Naive thymus-derived CD4-positive, alpha-beta T cell (primary cell): Measurements from ENCODE around the gene CELF2. TPM values are rescaled to one million over a fixed set of nuclear protein-coding genes. Genes with fewer than 3 reads are reported as not detected.

ENCODE experiments used
- ATAC-seq: fragments of 150-1000 bp; cut with Tn5 transposase; 2 replicates; pipeline ENCODE4 v1.10.0; 2021; ENCODE audit warnings: mild to moderate bottlenecking, moderate library complexity
- CTCF ChIA-PET: fragments of 350-600 bp; sonication (Branson Sonifier 250); formaldehyde crosslinking; loops from one replicate; lab custom pipeline; 2021; ENCODE audit warnings: antibody characterized with exemption; lab: Charles Lee
- POLR2A ChIA-PET: fragments of 350-600 bp; sonication (Branson Sonifier 250); formaldehyde crosslinking; loops from one replicate; lab custom pipeline; 2021; ENCODE audit warnings: antibody characterized with exemption, inconsistent platforms; lab: Charles Lee
- DNase-seq, 9 donors: peaks; one replicate each; pipeline versions ENCODE4 v3.0.0 to v3.0.0-alpha.2; 2020 to 2022; ENCODE audit warnings: mixed read lengths in 1 of 9
- H3K27ac ChIP-seq: one replicate; pipeline ENCODE4 v1.7.0; 2013; ENCODE audit warnings: mild to moderate bottlenecking, low read depth, low read length, moderate library complexity
- H3K27me3 ChIP-seq, 2 donors: one replicate each; pipeline ENCODE4 v1.7.0; 2013; ENCODE audit warnings: low read length in 2 of 2, mild to moderate bottlenecking in 2 of 2, moderate library complexity in 2 of 2; ENCODE audit not compliant: control insufficient read depth in 2 of 2, insufficient read depth in 2 of 2
- H3K36me3 ChIP-seq, 3 experiments: 1 replicate in 2 of 3; 2 replicates in 1 of 3; pipeline ENCODE4 v1.7.0; 2013; ENCODE audit warnings: low read length in 3 of 3, mild to moderate bottlenecking in 3 of 3, moderate library complexity in 1 of 3; ENCODE audit not compliant: insufficient read depth in 3 of 3, control insufficient read depth in 2 of 3
- H3K4me1 ChIP-seq, 2 donors: one replicate each; pipeline ENCODE4 v1.7.0; 2013; ENCODE audit warnings: low read length in 2 of 2, mild to moderate bottlenecking in 2 of 2, moderate library complexity in 1 of 2; ENCODE audit not compliant: control insufficient read depth in 2 of 2, insufficient read depth in 2 of 2
- H3K4me3 ChIP-seq: 2 replicates; pipeline ENCODE4 v1.7.0; 2013; ENCODE audit warnings: mild to moderate bottlenecking, low read length
- H3K9me3 ChIP-seq, 3 experiments: 1 replicate in 2 of 3; 2 replicates in 1 of 3; pipeline ENCODE4 v1.7.0; 2013; ENCODE audit warnings: low read length in 3 of 3; ENCODE audit not compliant: control insufficient read depth in 2 of 3
- H3K27ac Mint-ChIP-seq, 9 donors: one replicate each; pipeline ENCODE4 v1.8.0; 2020 to 2022; ENCODE audit warnings: mixed read lengths in 9 of 9, mild to moderate bottlenecking in 8 of 9, moderate library complexity in 5 of 9, inconsistent platforms in 2 of 9
- H3K27me3 Mint-ChIP-seq, 5 donors: one replicate each; pipeline ENCODE4 v1.8.0; 2021 to 2022; ENCODE audit warnings: mixed read lengths in 5 of 5, mild to moderate bottlenecking in 1 of 5
- H3K36me3 Mint-ChIP-seq, 5 donors: one replicate each; pipeline ENCODE4 v1.8.0; 2020 to 2022; ENCODE audit warnings: mixed read lengths in 5 of 5, mild to moderate bottlenecking in 3 of 5, inconsistent platforms in 1 of 5
- H3K4me1 Mint-ChIP-seq, 7 donors: one replicate each; pipeline ENCODE4 v1.8.0; 2020 to 2022; ENCODE audit warnings: mixed read lengths in 7 of 7, mild to moderate bottlenecking in 3 of 7, inconsistent platforms in 1 of 7
- H3K4me3 Mint-ChIP-seq, 10 donors: one replicate each; pipeline ENCODE4 v1.8.0; 2020 to 2022; ENCODE audit warnings: mild to moderate bottlenecking in 10 of 10, mixed read lengths in 10 of 10, moderate library complexity in 6 of 10, inconsistent platforms in 2 of 10
- H3K9me3 Mint-ChIP-seq, 11 donors: one replicate each; pipeline ENCODE4 v1.8.0; 2020 to 2022; ENCODE audit warnings: mixed read lengths in 11 of 11, mild to moderate bottlenecking in 4 of 11, inconsistent platforms in 1 of 11, moderate library complexity in 1 of 11
- intact Hi-C, 2 donors: fragments of 100-400 bp; cut with micrococcal nuclease; formaldehyde crosslinking; loops; one replicate each; pipeline ENCODE4 v1.15.1; 2023
- polyA plus RNA-seq, 2 donors: library from polyadenylated mRNA; unstranded; fragments of 300-500 nt; fragmentation: Illumina TruSeq; gene quantifications; one replicate each; pipeline ENCODE4 v1.2.3, GENCODE V29; 2021
- total RNA-seq, 6 experiments: library from RNA in 5 of 6; stranded (reverse) in 5 of 6; gene quantifications; 1 replicate in 5 of 6; 2 replicates in 1 of 6; pipeline ENCODE4 v1.2.3 and lab custom pipeline; 2021 to 2026

The CELF2 gene
- total RNA-seq (100 to 1,000 TPM; 135 to 207 (median 178) TPM), polyA plus RNA-seq (100 to 1,000 TPM; 139 to 202 TPM), total RNA-seq (lab: John Stamatoyannopoulos, UW) (275 reads per million, percentile 95 among the genes with 10 or more reads in this experiment)

DNA sequence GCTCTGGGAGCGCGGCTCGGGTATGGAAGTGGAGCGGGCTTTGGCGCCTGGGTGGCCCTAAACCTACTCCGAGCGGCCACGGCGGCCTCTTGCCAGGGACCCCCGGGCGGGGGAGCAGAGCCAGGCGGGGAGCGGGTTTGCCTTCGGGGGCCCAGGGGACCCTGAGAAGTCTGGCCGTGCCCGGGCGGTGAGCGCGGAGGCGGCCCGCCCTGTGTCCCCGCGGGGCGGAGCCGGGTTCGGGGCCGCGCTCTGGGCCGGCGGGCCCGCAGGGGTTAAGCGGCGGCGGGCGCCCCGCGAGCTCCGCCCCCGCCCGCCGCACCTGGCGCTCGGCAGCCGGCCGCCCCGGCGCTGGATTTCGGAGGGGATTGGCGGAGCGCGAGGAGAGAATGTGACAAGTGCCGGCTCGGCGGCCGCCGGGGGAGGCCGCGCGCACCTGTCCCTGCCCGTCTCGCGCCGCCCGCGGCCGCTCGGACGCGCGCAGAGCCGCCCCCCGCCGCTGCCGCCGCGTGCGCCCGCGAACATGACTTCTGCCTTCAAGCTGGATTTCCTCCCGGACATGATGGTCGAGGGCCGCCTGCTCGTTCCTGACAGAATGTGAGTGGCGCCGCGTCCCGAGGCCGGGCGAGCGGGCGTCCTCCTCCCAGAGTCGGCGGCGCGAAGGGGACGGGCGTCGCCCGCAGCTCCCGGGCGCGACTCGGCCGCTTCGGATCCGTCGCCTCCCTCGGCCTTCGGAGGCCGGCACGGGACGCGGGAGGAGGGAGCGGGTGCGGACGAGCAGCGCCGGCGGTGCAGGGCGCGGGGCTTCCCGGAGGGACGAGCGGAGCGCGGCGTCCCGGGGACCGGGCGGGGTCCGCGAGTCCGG lies at the start of gene CELF2:
CELF2 (plus strand) TSS at position 303 of the 862 bp plus-strand sequence; CDS start at position 521, 218 bp downstream.
- intact Hi-C loops, result loop anchor here (5.0 to 10.0 kb wide), 4 partner anchors 150 to 257 kb away; no protein-coding TSS in a partner anchor
- Histone ChIP-seq H3K36me3 (no peaks in the 10 kb centered on the region), H3K4me1 (peaks cover 4% of the 10 kb centered on the region in 2 donors), H3K27me3 (peaks cover 5 to 21% of the 10 kb centered on the region in 2 donors), H3K27ac (no peak within 1 kb of the TSS), H3K4me3 (peak within 1 kb of the TSS; percentile 40), H3K9me3 (no peaks in the 10 kb centered on the region)
- ChIA-PET POLR2A (interaction anchor here (0.6 kb wide), 1 partner anchor 17 kb away, joined by 3 read pairs; no protein-coding TSS in a partner anchor), CTCF (no interaction called here)
- peaks cover 0 to 4% (median 0%) of the 10 kb centered on the region in 5 donors for H3K36me3 Mint-ChIP-seq
- H3K4me3 Mint-ChIP-seq, result peak within 1 kb of the TSS; percentile 69 to 91 (median 80)
- H3K4me1 Mint-ChIP-seq, result peaks cover 0 to 17% (median 11%) of the 10 kb centered on the region in 7 donors
- ATAC-seq (peak; percentile 80), DNase-seq (peak; percentile 35 to 62 (median 42))
- H3K9me3 Mint-ChIP-seq, result peaks cover 0 to 2% (median 0%) of the 10 kb centered on the region in 11 donors
- peak within 1 kb of the TSS in 2 of 9 donors; percentile 32 to 70 for H3K27ac Mint-ChIP-seq
- peaks cover 69 to 88% (median 74%) of the 10 kb centered on the region in 5 donors for H3K27me3 Mint-ChIP-seq

DNA sequence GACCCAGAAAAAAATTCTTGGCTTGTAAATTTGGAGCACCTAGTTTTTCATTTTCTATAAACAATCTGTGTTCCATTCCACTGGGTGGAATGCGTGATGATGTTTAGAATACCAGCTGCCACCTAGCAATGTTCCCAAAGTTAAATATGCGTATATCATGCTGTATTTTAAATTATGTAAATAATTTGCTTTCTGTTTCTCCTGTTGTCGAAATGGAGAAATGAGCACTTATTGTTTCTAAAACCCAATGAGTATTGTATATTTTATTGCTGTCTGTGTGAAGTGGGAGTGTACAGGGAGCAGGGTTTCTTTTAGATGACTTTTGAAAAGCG lies 49.4 kb upstream of the CELF2 start:
- Mint-ChIP-seq H3K4me3 (no peak overlapping the region), H3K36me3 (no peaks in the 10 kb centered on the region), H3K27ac (no peak overlapping the region), H3K9me3 (no peaks in the 10 kb centered on the region), H3K4me1 (peaks cover 0 to 2% (median 0%) of the 10 kb centered on the region in 7 donors), H3K27me3 (peaks cover 9 to 30% (median 23%) of the 10 kb centered on the region in 5 donors)
- H3K27ac ChIP-seq, result no peak overlapping the region
- no peaks in the 10 kb centered on the region for H3K9me3 ChIP-seq
- no peak overlapping the region for H3K4me3 ChIP-seq
- DNase-seq, result no peak
- H3K27me3 ChIP-seq, result no peaks in the 10 kb centered on the region
- CTCF ChIA-PET, result no interaction called here
- POLR2A ChIA-PET, result no interaction called here
- intact Hi-C loops, result no loop called here
- ATAC-seq, result no peak
- no peaks in the 10 kb centered on the region for H3K36me3 ChIP-seq
- no peaks in the 10 kb centered on the region for H3K4me1 ChIP-seq

DNA sequence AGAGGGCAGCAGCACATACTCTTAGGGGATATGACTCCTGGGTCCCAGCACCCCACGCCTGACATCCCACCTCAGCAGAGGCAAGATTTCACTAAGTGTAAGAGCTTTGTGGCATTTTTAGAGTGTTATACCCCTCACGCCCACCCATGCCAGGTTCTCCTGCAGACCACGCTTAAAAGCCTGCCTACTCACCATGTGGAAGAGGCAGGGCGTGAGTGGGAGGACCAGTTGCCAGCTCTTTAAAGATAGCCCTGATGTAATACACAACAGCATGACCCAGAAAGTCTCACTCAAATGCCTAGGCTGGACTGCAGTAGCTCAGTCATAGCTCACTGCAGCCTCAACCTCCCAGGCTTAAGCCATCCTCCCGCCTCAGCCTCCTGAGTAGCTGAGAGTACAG lies 44.4 kb upstream of the CELF2 start:
- Histone ChIP-seq H3K4me1 (no peaks in the 10 kb centered on the region), H3K9me3 (no peaks in the 10 kb centered on the region), H3K36me3 (no peaks in the 10 kb centered on the region), H3K27ac (no peak overlapping the region), H3K4me3 (no peak overlapping the region), H3K27me3 (no peaks in the 10 kb centered on the region)
- no peaks in the 10 kb centered on the region for H3K36me3 Mint-ChIP-seq
- H3K27ac Mint-ChIP-seq, result no peak overlapping the region
- ChIA-PET CTCF (no interaction called here), POLR2A (no interaction called here)
- no peak overlapping the region for H3K4me3 Mint-ChIP-seq
- no peak for DNase-seq
- peaks cover 13 to 53% (median 24%) of the 10 kb centered on the region in 5 donors for H3K27me3 Mint-ChIP-seq
- intact Hi-C loops, result no loop called here
- ATAC-seq, result no peak
- no peaks in the 10 kb centered on the region for H3K9me3 Mint-ChIP-seq
- peaks cover 0 to 4% (median 0%) of the 10 kb centered on the region in 7 donors for H3K4me1 Mint-ChIP-seq

DNA sequence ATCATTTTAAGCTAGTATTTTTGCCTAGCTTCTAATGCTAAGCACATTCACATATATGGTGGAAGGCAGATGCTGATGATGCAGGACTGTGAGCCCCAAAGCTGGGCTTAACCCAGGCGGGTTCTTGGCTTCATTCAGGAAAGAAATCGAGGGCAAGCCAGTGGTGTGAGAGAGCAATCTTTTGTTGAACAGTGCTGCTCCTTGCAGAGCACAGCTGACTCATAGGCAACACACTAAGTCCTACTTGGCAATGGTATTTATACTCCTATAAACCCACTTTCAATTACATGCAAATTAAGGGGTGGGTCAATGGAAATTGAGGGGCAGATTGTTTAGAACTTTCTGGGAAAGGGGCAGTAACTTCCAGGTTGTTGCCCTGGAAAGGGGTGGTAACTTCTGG lies 42.0 kb upstream of the CELF2 start:
- ChIA-PET CTCF (interaction anchor here (0.6 kb wide), 1 partner anchor 181 kb away, joined by 3 read pairs; no protein-coding TSS in a partner anchor), POLR2A (no interaction called here)
- no peaks in the 10 kb centered on the region for H3K27me3 ChIP-seq
- DNase-seq (no peak), ATAC-seq (no peak)
- H3K4me1 ChIP-seq, result no peaks in the 10 kb centered on the region
- no peak overlapping the region for H3K4me3 ChIP-seq
- no peak overlapping the region for H3K27ac ChIP-seq
- H3K27ac Mint-ChIP-seq, result no peak overlapping the region
- no peak overlapping the region for H3K4me3 Mint-ChIP-seq
- H3K27me3 Mint-ChIP-seq, result peaks cover 18 to 52% (median 28%) of the 10 kb centered on the region in 5 donors
- H3K9me3 Mint-ChIP-seq, result peaks cover 0 to 3% (median 0%) of the 10 kb centered on the region in 11 donors
- intact Hi-C loops, result no loop called here
- H3K9me3 ChIP-seq, result no peaks in the 10 kb centered on the region
- peaks cover 0 to 5% (median 0%) of the 10 kb centered on the region in 7 donors for H3K4me1 Mint-ChIP-seq
- H3K36me3 ChIP-seq, result no peaks in the 10 kb centered on the region
- H3K36me3 Mint-ChIP-seq, result no peaks in the 10 kb centered on the region

DNA sequence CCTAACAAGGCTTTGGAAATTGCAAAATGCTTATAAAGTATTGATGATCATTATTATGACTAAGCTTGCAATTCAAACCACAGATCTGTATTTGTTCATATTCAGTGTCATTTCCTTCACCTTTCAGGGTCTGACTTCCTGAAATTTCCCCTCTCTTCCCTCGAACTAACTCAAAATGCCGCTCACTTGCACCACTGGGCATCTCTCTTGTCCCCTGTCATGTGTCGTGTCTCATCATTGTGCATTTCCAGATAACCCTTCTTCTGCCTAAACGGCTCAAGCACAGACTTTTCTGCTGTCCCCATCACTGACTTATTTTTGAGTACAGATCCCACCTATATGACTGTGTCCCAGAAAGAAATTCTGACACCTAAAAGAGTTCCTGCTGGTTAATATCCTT lies 41.0 kb upstream of the CELF2 start:
- intact Hi-C loops, result no loop called here
- no peak for DNase-seq
- no peak overlapping the region for H3K27ac ChIP-seq
- Mint-ChIP-seq H3K36me3 (no peaks in the 10 kb centered on the region), H3K27ac (no peak overlapping the region), H3K4me3 (no peak overlapping the region), H3K27me3 (peaks cover 16 to 46% (median 22%) of the 10 kb centered on the region in 5 donors), H3K9me3 (peaks cover 0 to 5% (median 0%) of the 10 kb centered on the region in 11 donors), H3K4me1 (peaks cover 0 to 3% (median 0%) of the 10 kb centered on the region in 7 donors)
- H3K9me3 ChIP-seq, result no peaks in the 10 kb centered on the region
- H3K36me3 ChIP-seq, result no peaks in the 10 kb centered on the region
- ChIA-PET POLR2A (no interaction called here), CTCF (no interaction called here)
- H3K4me1 ChIP-seq, result no peaks in the 10 kb centered on the region
- H3K4me3 ChIP-seq, result no peak overlapping the region
- no peaks in the 10 kb centered on the region for H3K27me3 ChIP-seq
- no peak for ATAC-seq

DNA sequence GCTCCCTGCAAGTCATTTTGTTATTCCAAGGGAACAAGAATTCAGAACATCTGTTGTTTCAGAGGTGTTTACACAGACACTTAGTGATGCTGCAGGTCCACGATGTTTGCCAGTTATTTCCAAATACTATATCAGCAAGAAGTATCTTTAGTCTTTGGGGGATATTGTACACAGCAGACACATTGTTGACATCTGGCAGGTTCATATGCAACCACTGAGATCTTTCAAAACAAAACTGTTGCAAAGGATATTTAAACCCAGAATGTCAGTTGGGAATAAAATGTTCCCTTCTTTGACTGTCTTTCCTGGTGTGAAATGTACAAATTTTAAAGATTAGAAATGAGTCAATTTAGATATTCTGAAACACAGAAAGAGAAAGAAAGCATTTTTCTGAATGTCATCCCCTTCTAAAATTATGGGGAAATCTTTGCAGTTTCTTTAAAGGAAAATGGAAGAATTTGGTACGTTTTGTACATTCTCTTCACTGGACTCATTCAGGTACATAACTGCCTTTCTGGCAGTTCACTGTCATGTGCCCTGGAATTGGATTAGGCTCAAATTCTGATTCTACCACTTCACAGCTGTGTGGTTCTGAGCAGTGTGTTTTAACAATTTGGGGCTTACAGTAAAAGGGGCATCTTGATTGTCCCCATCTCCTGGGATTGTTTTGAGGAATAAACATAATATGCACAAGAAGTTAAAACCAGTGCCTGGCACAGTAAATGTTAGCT lies 40.3 kb upstream of the CELF2 start:
- Histone ChIP-seq H3K9me3 (no peaks in the 10 kb centered on the region), H3K27me3 (no peaks in the 10 kb centered on the region), H3K4me1 (no peaks in the 10 kb centered on the region), H3K36me3 (no peaks in the 10 kb centered on the region), H3K27ac (no peak overlapping the region), H3K4me3 (no peak overlapping the region)
- ChIA-PET CTCF (no interaction called here), POLR2A (no interaction called here)
- Mint-ChIP-seq H3K4me1 (peaks cover 0 to 3% (median 0%) of the 10 kb centered on the region in 7 donors), H3K4me3 (no peak overlapping the region), H3K36me3 (no peaks in the 10 kb centered on the region), H3K27me3 (peaks cover 13 to 45% (median 17%) of the 10 kb centered on the region in 5 donors), H3K9me3 (peaks cover 0 to 5% (median 0%) of the 10 kb centered on the region in 11 donors), H3K27ac (no peak overlapping the region)
- ATAC-seq (no peak), DNase-seq (no peak)
- intact Hi-C loops, result no loop called here
